Calu3 (cell line): ENCODE measurements around the gene RTN4IP1. TPM values are rescaled to one million over a fixed set of nuclear protein-coding genes. Genes with fewer than 3 reads are reported as not detected.

ENCODE experiments used
- BruUV-seq: library from RNA; stranded (reverse); fragments of 400-500 nt; replicated peaks from 2 replicates; lab custom pipeline; 2021; lab: Mats Ljungman, UMichigan
- CTCF ChIA-PET: fragments of 300-600 bp; sonication (Branson Sonifier 250); formaldehyde crosslinking; loops from one replicate; lab custom pipeline; 2022; ENCODE audit warnings: antibody characterized with exemption; lab: Charles Lee
- DNase-seq: peaks from one replicate; pipeline ENCODE4 v3.0.0; 2022
- H3K27ac Mint-ChIP-seq: one replicate; pipeline ENCODE4 v1.8.0; 2022; ENCODE audit warnings: mixed read lengths; ENCODE audit not compliant: unreplicated experiment
- H3K27me3 Mint-ChIP-seq: one replicate; pipeline ENCODE4 v1.8.0; 2022; ENCODE audit warnings: mixed read lengths; ENCODE audit not compliant: unreplicated experiment
- H3K36me3 Mint-ChIP-seq: one replicate; pipeline ENCODE4 v1.8.0; 2022; ENCODE audit warnings: mild to moderate bottlenecking, moderate library complexity, mixed read lengths; ENCODE audit not compliant: insufficient read depth, unreplicated experiment
- H3K4me1 Mint-ChIP-seq: one replicate; pipeline ENCODE4 v1.8.0; 2022; ENCODE audit warnings: mild to moderate bottlenecking, low read depth, mixed read lengths; ENCODE audit not compliant: unreplicated experiment
- H3K4me3 Mint-ChIP-seq: one replicate; pipeline ENCODE4 v1.8.0; 2022; ENCODE audit warnings: mild to moderate bottlenecking, low read depth, moderate library complexity, mixed read lengths; ENCODE audit not compliant: unreplicated experiment
- H3K9me3 Mint-ChIP-seq: one replicate; pipeline ENCODE4 v1.8.0; 2022; ENCODE audit warnings: low read depth, mixed read lengths; ENCODE audit not compliant: unreplicated experiment
- CTCF ChIP-seq: fragments of 200-600 bp; IDR thresholded peaks from one replicate; pipeline ENCODE4 v1.8.0; 2022; ENCODE audit warnings: antibody characterized with exemption; ENCODE audit not compliant: unreplicated experiment
- intact Hi-C: fragments of 100-400 bp; cut with micrococcal nuclease; formaldehyde crosslinking; loops from one replicate; pipeline ENCODE4 v1.10.0; 2022; ENCODE audit not compliant: unreplicated experiment
- total RNA-seq: library from RNA; stranded (reverse); gene quantifications from 2 replicates; pipeline ENCODE4 v1.2.3, GENCODE V29; 2022

RTN4IP1 gene
- total RNA-seq, 1 experiment from 2014 or later, result 18.8 TPM

DNA sequence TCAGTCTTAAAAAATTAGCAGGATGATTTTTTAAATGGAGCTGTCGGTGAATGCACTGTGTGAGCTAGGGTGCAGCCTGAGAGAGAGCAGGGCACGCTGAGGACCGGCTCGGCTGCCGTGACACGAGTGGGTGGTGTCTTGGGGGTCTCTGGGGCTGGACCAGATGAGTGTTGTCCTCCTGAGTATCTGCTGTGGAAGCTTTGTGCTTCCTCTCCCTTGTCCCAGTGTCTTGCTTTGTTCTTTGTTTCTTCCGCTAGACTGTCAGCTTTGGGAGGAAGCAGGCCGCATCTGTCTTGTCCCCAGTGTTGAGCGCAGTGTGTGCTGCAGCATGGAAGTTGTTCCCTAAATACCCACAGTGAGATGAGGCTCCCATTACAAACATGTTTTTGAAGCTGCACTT lies 89.4 kb downstream of the RTN4IP1 start:
- CTCF ChIA-PET, result no interaction called here
- DNase-seq, result no peak
- peaks cover 37% of the 10 kb centered on the region for H3K36me3 Mint-ChIP-seq
- H3K4me1 Mint-ChIP-seq, result peaks cover 8% of the 10 kb centered on the region
- intact Hi-C loops, result no loop called here
- no peak overlapping the region for H3K27ac Mint-ChIP-seq
- H3K9me3 Mint-ChIP-seq, result no peaks in the 10 kb centered on the region
- no peaks in the 10 kb centered on the region for H3K27me3 Mint-ChIP-seq
- no TSS peak for BruUV-seq
- H3K4me3 Mint-ChIP-seq, result no peak overlapping the region
- no peak for TF ChIP-seq CTCF

DNA sequence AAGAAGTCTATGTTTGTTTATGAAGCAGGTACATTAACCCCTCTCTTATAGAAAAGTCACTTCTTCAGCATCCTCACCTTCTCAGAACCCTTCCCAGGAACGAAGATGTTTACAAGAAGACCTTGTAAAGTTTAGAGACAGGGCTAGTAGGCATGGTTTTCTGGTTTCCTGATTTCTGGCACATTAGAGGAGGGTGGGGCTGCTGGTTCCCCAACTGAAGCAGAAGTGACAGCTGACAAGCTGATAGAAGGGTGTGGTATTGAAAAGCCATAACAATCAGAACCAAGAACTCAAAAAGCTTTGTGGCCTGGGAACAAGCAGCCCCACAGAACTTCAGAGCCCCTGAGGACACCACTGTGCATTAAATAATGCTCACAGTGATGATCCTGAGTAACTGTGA lies 91.2 kb downstream of the RTN4IP1 start:
- no peak for DNase-seq
- intact Hi-C loops, result no loop called here
- CTCF ChIA-PET, result interaction anchor here (0.5 kb wide), 1 partner anchor 462 kb away, joined by 3 read pairs; no protein-coding TSS in a partner anchor

DNA sequence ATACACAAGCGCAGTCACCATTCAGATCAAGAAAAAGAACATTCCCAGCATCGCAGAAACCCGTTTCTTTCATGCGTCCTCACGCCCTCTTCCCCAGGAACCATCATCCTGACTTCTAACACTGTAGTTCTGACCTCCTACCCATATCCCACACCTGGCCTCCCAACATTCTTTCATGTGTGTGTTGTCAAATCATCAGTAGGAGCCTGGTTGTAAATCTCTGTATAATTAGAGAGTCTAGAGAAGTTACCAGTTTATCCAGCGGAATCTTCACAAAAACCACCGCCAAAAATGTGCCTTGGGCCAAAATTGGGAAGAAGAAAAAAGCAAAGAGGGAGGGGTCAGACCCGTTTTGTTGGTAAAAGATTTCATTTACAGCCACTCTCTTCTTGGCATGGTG lies 91.6 kb downstream of the RTN4IP1 start:
- intact Hi-C loops, result no loop called here
- no peak overlapping the region for H3K4me3 Mint-ChIP-seq
- peaks cover 26% of the 10 kb centered on the region for H3K36me3 Mint-ChIP-seq
- no TSS peak for BruUV-seq
- no peaks in the 10 kb centered on the region for H3K27me3 Mint-ChIP-seq
- peaks cover 21% of the 10 kb centered on the region for H3K4me1 Mint-ChIP-seq
- no peak overlapping the region for H3K27ac Mint-ChIP-seq
- no peaks in the 10 kb centered on the region for H3K9me3 Mint-ChIP-seq
- CTCF ChIA-PET, result no interaction called here
- no peak for DNase-seq
- TF ChIP-seq CTCF, result no peak

More for the DNA sequence above, 91.2 kb downstream of the RTN4IP1 start:
- TF ChIP-seq CTCF, result no peak
- no peak overlapping the region for H3K4me3 Mint-ChIP-seq
- no peaks in the 10 kb centered on the region for H3K9me3 Mint-ChIP-seq
- H3K27ac Mint-ChIP-seq, result no peak overlapping the region
- H3K36me3 Mint-ChIP-seq, result peaks cover 27% of the 10 kb centered on the region
- H3K4me1 Mint-ChIP-seq, result peaks cover 17% of the 10 kb centered on the region
- no TSS peak for BruUV-seq
- no peaks in the 10 kb centered on the region for H3K27me3 Mint-ChIP-seq

GRCh38 chr6:106536851-106537250 lies 92.4 kb downstream of the RTN4IP1 start:
- Mint-ChIP-seq H3K4me1 (peaks cover 21% of the 10 kb centered on the region), H3K9me3 (no peaks in the 10 kb centered on the region), H3K36me3 (peaks cover 23% of the 10 kb centered on the region), H3K27ac (no peak overlapping the region), H3K4me3 (no peak overlapping the region), H3K27me3 (no peaks in the 10 kb centered on the region)
- CTCF ChIA-PET, result no interaction called here
- DNase-seq, result no peak
- no peak for TF ChIP-seq CTCF
- BruUV-seq, result no TSS peak
- intact Hi-C loops, result no loop called here
